Trophoblast cell (in vitro differentiated cells and primary cell): ENCODE measurements around the gene KANSL1.
"Not testable (repeated sequence)": the region's sequence is repeated elsewhere in the genome, so short reads cannot be mapped to it uniquely, and the experiment has no call there.

ENCODE experiments used
- DNase-seq, 2 donors: peaks; one replicate each; pipeline ENCODE4 v3.0.0-alpha.2; 2016
- H2AFZ ChIP-seq: 2 replicates; pipeline ENCODE4 v1.6.1; 2013; ENCODE audit warnings: low read length, moderate library complexity, mild to moderate bottlenecking; ENCODE audit not compliant: insufficient read depth, poor library complexity
- H2AK5ac ChIP-seq: 2 replicates; pipeline ENCODE4 v1.6.1; 2013; ENCODE audit warnings: mild to moderate bottlenecking, low read length
- H2BK120ac ChIP-seq: 2 replicates; pipeline ENCODE4 v1.6.1; 2013; ENCODE audit warnings: low read length, mild to moderate bottlenecking, moderate library complexity; ENCODE audit not compliant: insufficient read depth, poor library complexity
- H2BK12ac ChIP-seq: 2 replicates; pipeline ENCODE4 v1.6.1; 2013; ENCODE audit warnings: mild to moderate bottlenecking, low read length, moderate library complexity
- H2BK5ac ChIP-seq: 2 replicates; pipeline ENCODE4 v1.6.1; 2013; ENCODE audit warnings: low read length, low read depth, moderate library complexity, mild to moderate bottlenecking; ENCODE audit not compliant: poor library complexity
- H3K14ac ChIP-seq: 2 replicates; pipeline ENCODE4 v1.6.1; 2013; ENCODE audit warnings: mild to moderate bottlenecking, low read length
- H3K18ac ChIP-seq: 2 replicates; pipeline ENCODE4 v1.6.1; 2013; ENCODE audit warnings: mild to moderate bottlenecking, low read length
- H3K23ac ChIP-seq: 2 replicates; pipeline ENCODE4 v1.6.1; 2013; ENCODE audit warnings: low read length
- H3K27ac ChIP-seq: 2 replicates; pipeline ENCODE4 v1.5.1; 2013; ENCODE audit warnings: low read depth, mild to moderate bottlenecking, inconsistent platforms, low read length, moderate library complexity
- H3K27me3 ChIP-seq: 2 replicates; pipeline ENCODE4 v1.6.1; 2013; ENCODE audit warnings: inconsistent platforms, mild to moderate bottlenecking, low read length, moderate library complexity; ENCODE audit not compliant: insufficient read depth
- H3K36me3 ChIP-seq, 2 experiments: 1 replicate in 1 of 2; 2 replicates in 1 of 2; pipeline ENCODE4 v1.6.1; 2013; ENCODE audit warnings: low read length in 2 of 2, mild to moderate bottlenecking in 2 of 2, moderate library complexity in 1 of 2; ENCODE audit not compliant: insufficient read depth in 2 of 2, control insufficient read depth in 1 of 2
- H3K4ac ChIP-seq: 2 replicates; pipeline ENCODE4 v1.6.1; 2013; ENCODE audit warnings: low read depth, mild to moderate bottlenecking, low read length, moderate library complexity
- H3K4me1 ChIP-seq, 2 experiments: 1 replicate in 1 of 2; 2 replicates in 1 of 2; pipeline ENCODE4 v1.6.1; 2013; ENCODE audit warnings: low read length in 2 of 2, mild to moderate bottlenecking in 2 of 2, moderate library complexity in 1 of 2; ENCODE audit not compliant: insufficient read depth in 2 of 2, control insufficient read depth in 1 of 2
- H3K4me2 ChIP-seq: 2 replicates; pipeline ENCODE4 v1.6.1; 2013; ENCODE audit warnings: inconsistent platforms, mild to moderate bottlenecking, low read length, moderate library complexity
- H3K4me3 ChIP-seq: 2 replicates; pipeline ENCODE4 v1.5.1; 2013; ENCODE audit warnings: mild to moderate bottlenecking, low read depth, low read length, inconsistent platforms
- H3K79me1 ChIP-seq: one replicate; pipeline ENCODE4 v1.6.1; 2013; ENCODE audit warnings: low read length
- H3K79me2 ChIP-seq: 2 replicates; pipeline ENCODE4 v1.6.1; 2013; ENCODE audit warnings: low read length, mild to moderate bottlenecking; ENCODE audit not compliant: control insufficient read depth, insufficient read depth, poor library complexity
- H3K9ac ChIP-seq: 2 replicates; pipeline ENCODE4 v1.6.1; 2013; ENCODE audit warnings: mild to moderate bottlenecking, low read length
- H3K9me3 ChIP-seq: 2 replicates; pipeline ENCODE4 v1.6.1; 2013; ENCODE audit warnings: low read depth, mild to moderate bottlenecking, control low read depth, inconsistent platforms, low read length; ENCODE audit not compliant: insufficient read depth
- H4K12ac ChIP-seq: 2 replicates; pipeline ENCODE4 v1.6.1; 2013; ENCODE audit warnings: low read depth, mild to moderate bottlenecking, low read length, moderate library complexity
- H4K8ac ChIP-seq: 2 replicates; pipeline ENCODE4 v1.6.1; 2013; ENCODE audit warnings: low read depth, mild to moderate bottlenecking, low read length, moderate library complexity
- H4K91ac ChIP-seq: one replicate; pipeline ENCODE4 v1.6.1; 2013; ENCODE audit warnings: low read depth, mild to moderate bottlenecking, low read length, moderate library complexity
- WGBS: extraction: QIAGEN DNeasy Blood & Tissue Kit; methylation state at CpG from one replicate; pipeline ENCODE4 v1.1.7; 2013; ENCODE audit warnings: missing lambda C conversion rate; ENCODE audit not compliant: insufficient read length, insufficient coverage; ENCODE audit errors: extremely low coverage; 5-methylcytosine and 5-hydroxymethylcytosine counted together

Gene KANSL1

GRCh38 chr17:46192189-46192438, 1.1 kb downstream of the KANSL1 start:
- Histone ChIP-seq H3K4ac (peak overlapping the region; percentile 99), H3K4me1 (peaks cover 0 to 2% of the 10 kb centered on the region in 2 experiments), H2BK120ac (peak overlapping the region; percentile 96), H3K27me3 (no peaks in the 10 kb centered on the region), H3K18ac (peak overlapping the region; percentile 99), H3K36me3 (no peaks in the 10 kb centered on the region), H3K23ac (no peak overlapping the region), H4K91ac (peak overlapping the region; percentile 99), H3K4me3 (peak overlapping the region; percentile 97), H2BK12ac (no peak overlapping the region), H2BK5ac (peak overlapping the region; percentile 80), H2AFZ (no peak overlapping the region), H3K79me1 (peaks cover 17% of the 10 kb centered on the region), H4K12ac (peak overlapping the region; percentile 99), H4K8ac (peak overlapping the region; percentile 94), H3K9me3 (no peaks in the 10 kb centered on the region), H3K79me2 (peaks cover 29% of the 10 kb centered on the region), H3K14ac (peak overlapping the region; percentile 93), H3K9ac (peak overlapping the region; percentile 91), H3K27ac (peak overlapping the region; percentile 100), H2AK5ac (peak overlapping the region; percentile 49), H3K4me2 (peak overlapping the region; percentile 80)
- no CpG with 5 or more reads among the region's 7 CpGs for WGBS
- DNase-seq: no peak

GRCh38 chr17:46191322-46192188, 1.7 kb downstream of the KANSL1 start:
- H4K91ac ChIP-seq: no peak overlapping the region
- H3K23ac ChIP-seq: no peak overlapping the region
- no peak overlapping the region for H2BK12ac ChIP-seq
- no peak overlapping the region for H4K12ac ChIP-seq
- WGBS: no CpG with 5 or more reads among the region's 20 CpGs
- H2BK120ac ChIP-seq: no peak overlapping the region
- H3K36me3 ChIP-seq: no peaks in the 10 kb centered on the region
- H3K4ac ChIP-seq: peak overlapping the region; percentile 97
- H3K9ac ChIP-seq: peak overlapping the region; percentile 84
- H3K14ac ChIP-seq: peak overlapping the region; percentile 38
- peak overlapping the region; percentile 80 for H3K4me2 ChIP-seq
- H3K79me1 ChIP-seq: peaks cover 17% of the 10 kb centered on the region
- no peak overlapping the region for H3K18ac ChIP-seq
- peaks cover 32% of the 10 kb centered on the region for H3K79me2 ChIP-seq
- H2AFZ ChIP-seq: no peak overlapping the region
- H2AK5ac ChIP-seq: no peak overlapping the region
- peak overlapping the region; percentile 100 for H3K27ac ChIP-seq
- H2BK5ac ChIP-seq: peak overlapping the region; percentile 38
- peak overlapping the region; percentile 73 for H3K4me3 ChIP-seq
- peak in 1 of 2 donors; percentile 37 for DNase-seq
- H3K27me3 ChIP-seq: no peaks in the 10 kb centered on the region
- H3K9me3 ChIP-seq: no peaks in the 10 kb centered on the region
- peaks cover 0 to 4% of the 10 kb centered on the region in 2 experiments for H3K4me1 ChIP-seq
- no peak overlapping the region for H4K8ac ChIP-seq

GRCh38 chr17:46190763-46191162, 2.5 kb downstream of the KANSL1 start:
- WGBS: no CpG with 5 or more reads among the region's 4 CpGs
- Histone ChIP-seq H3K4me1 (peaks cover 0 to 7% of the 10 kb centered on the region in 2 experiments), H2AK5ac (no peak overlapping the region)

GRCh38 chr17:46186827-46187235, 6.4 kb downstream of the KANSL1 start:
- peaks cover 7 to 21% of the 10 kb centered on the region in 2 experiments for H3K4me1 ChIP-seq
- not testable (repeated sequence) for H3K18ac ChIP-seq, H3K27me3 ChIP-seq, H2BK5ac ChIP-seq, H3K23ac ChIP-seq, H3K9ac ChIP-seq, H3K14ac ChIP-seq, H2BK12ac ChIP-seq, H4K91ac ChIP-seq, H2BK120ac ChIP-seq, H3K27ac ChIP-seq, H3K79me1 ChIP-seq, H3K4me3 ChIP-seq, H3K36me3 ChIP-seq, H2AFZ ChIP-seq, H2AK5ac ChIP-seq, H3K4me2 ChIP-seq, H4K8ac ChIP-seq, H3K9me3 ChIP-seq, H4K12ac ChIP-seq
- peak; percentile 83 to 88 for DNase-seq
- peaks cover 42% of the 10 kb centered on the region for H3K79me2 ChIP-seq
- peak overlapping the region; percentile 37 for H3K4ac ChIP-seq
- WGBS: no CpG with 5 or more reads among the region's 3 CpGs

More at GRCh38 chr17:46190763-46191162, 2.5 kb downstream of the KANSL1 start:
- no peaks in the 10 kb centered on the region for H3K36me3 ChIP-seq
- H2BK5ac ChIP-seq: no peak overlapping the region
- H3K9ac ChIP-seq: no peak overlapping the region
- no peak overlapping the region for H3K18ac ChIP-seq
- peaks cover 17% of the 10 kb centered on the region for H3K79me1 ChIP-seq
- H2BK12ac ChIP-seq: no peak overlapping the region
- no peak overlapping the region for H4K91ac ChIP-seq
- H3K4me2 ChIP-seq: no peak overlapping the region
- no peak overlapping the region for H3K23ac ChIP-seq
- H4K8ac ChIP-seq: no peak overlapping the region
- no peak overlapping the region for H3K27ac ChIP-seq
- H2AFZ ChIP-seq: no peak overlapping the region
- no peaks in the 10 kb centered on the region for H3K9me3 ChIP-seq
- H2BK120ac ChIP-seq: no peak overlapping the region
- H3K27me3 ChIP-seq: no peaks in the 10 kb centered on the region
- H3K79me2 ChIP-seq: peaks cover 34% of the 10 kb centered on the region
- DNase-seq: peak in 1 of 2 donors; percentile 68
- no peak overlapping the region for H3K14ac ChIP-seq
- H3K4ac ChIP-seq: no peak overlapping the region
- no peak overlapping the region for H4K12ac ChIP-seq
- no peak overlapping the region for H3K4me3 ChIP-seq
